ENCODE data around the gene ELMO1. TPM values are rescaled to one million over a fixed set of nuclear protein-coding genes. Genes with fewer than 3 reads are reported as not detected.

Gene ELMO1
- total and polyA plus RNA-seq, 4 donors, result 6.7 to 51.5 (median 14.8) TPM

- Histone ChIP-seq H3K9me3 (ENCODE audit: control insufficient read depth in 4 of 4, low read length in 3 of 4) (peaks cover 22 to 36% (median 25%) of the 10 kb centered on the region in 4 donors), H3K27me3 (ENCODE audit: control insufficient read depth in 4 of 4, insufficient read depth in 4 of 4, low read length in 3 of 4) (no peaks in the 10 kb centered on the region), H3K36me3 (ENCODE audit: control insufficient read depth in 4 of 4, insufficient read depth in 3 of 4, low read depth in 1 of 4, low read length in 3 of 4) (peaks cover 0 to 16% (median 6%) of the 10 kb centered on the region in 4 donors), H3K4me1 (ENCODE audit: control insufficient read depth in 4 of 4, insufficient read depth in 4 of 4, low read length in 3 of 4) (peaks cover 2 to 14% (median 8%) of the 10 kb centered on the region in 4 donors), H3K27ac (ENCODE audit: low read depth in 1 of 2, low read length in 2 of 2) (no peak overlapping the region), H3K9ac (ENCODE audit: low read depth in 1 of 2, low read length in 2 of 2) (no peak overlapping the region), H3K4me3 (ENCODE audit: low read depth in 1 of 3, low read length in 3 of 3) (peak overlapping the region in 1 of 3 donors; percentile 15)
- WGBS, result 80% methylated on average over 4 of the region's 4 CpGs
- TF ChIP-seq FOXA1 (IDR thresholded peaks at IDR 0.05) (no peak), CTCF (IDR thresholded peaks at IDR 0.05; ENCODE audit: low read depth, low read length, missing input control) (no peak), RAD21 (IDR thresholded peaks at IDR 0.05) (no peak), MAX (IDR thresholded peaks at IDR 0.05) (no peak), GABPA (IDR thresholded peaks at IDR 0.05 in 1 of 2, conservative IDR thresholded peaks at IDR 0.05 in 1 of 2) (no peak), ATF3 (IDR thresholded peaks at IDR 0.05) (no peak), FOXA2 (IDR thresholded peaks at IDR 0.05) (no peak), EGR1 (IDR thresholded peaks at IDR 0.05; ENCODE audit: low read depth in 2 of 2) (no peak), REST (IDR thresholded peaks at IDR 0.05) (no peak), YY1 (IDR thresholded peaks at IDR 0.05) (no peak), HNF4A (conservative IDR thresholded peaks at IDR 0.05) (no peak), ZBTB33 (IDR thresholded peaks at IDR 0.05) (no peak), HNF4G (IDR thresholded peaks at IDR 0.05) (no peak), TAF1 (conservative IDR thresholded peaks at IDR 0.05) (no peak), JUND (IDR thresholded peaks at IDR 0.05) (no peak), SP1 (IDR thresholded peaks at IDR 0.05) (no peak), RXRA (IDR thresholded peaks at IDR 0.05) (no peak), NR2F2 (IDR thresholded peaks at IDR 0.05) (no peak)
- DNase-seq (ENCODE audit: low spot score), result no peak
Observed at GRCh38 chr7:36942541-36942940, 506.1 kb downstream of the ELMO1 start.

Data from liver (tissue), 9 donors.